GM12892 (cell line): ENCODE data around the gene CCDC154.

Source experiments
- POLR2A ChIP-seq: IDR thresholded peaks from 2 replicates; pipeline ENCODE4 v1.6.1; 2011; ENCODE audit warnings: low read depth, low read length, control low read depth
- POLR2AphosphoS5 ChIP-seq: IDR thresholded peaks from 2 replicates; pipeline ENCODE4 v1.6.1; 2011; ENCODE audit warnings: low read depth, low read length, control low read depth

- no peak for TF ChIP-seq POLR2A
- no peak for TF ChIP-seq POLR2AphosphoS5
These were observed 14.1 kb downstream of the CCDC154 start for GRCh38 chr16:1430214-1430758.
